H1 (cell line): ENCODE results near the gene UCKL1. TPM values are rescaled to one million over a fixed set of nuclear protein-coding genes. Genes with fewer than 3 reads are reported as not detected.

Experiments used
- CTCF ChIA-PET: fragments of 300-600 bp; sonication (Branson Sonifier 250); formaldehyde crosslinking; loops from one replicate; lab custom pipeline; 2021; ENCODE audit not compliant: partially characterized antibody; lab: Charles Lee
- POLR2A ChIA-PET: fragments of 300-600 bp; sonication (Branson Sonifier 250); formaldehyde crosslinking; loops from one replicate; lab custom pipeline; 2021; ENCODE audit warnings: inconsistent platforms; ENCODE audit not compliant: partially characterized antibody; lab: Charles Lee
- DNase-seq, 2 experiments: peaks; one replicate each; pipeline versions ENCODE4 v3.0.0 to v3.0.0-alpha.2; 2010 to 2022; ENCODE audit warnings: low spot score in 2 of 2, low read depth in 1 of 2, mixed read lengths in 1 of 2
- FAIRE-seq: peaks from 2 replicates; lab custom pipeline; 2011; peaks lifted over from hg19 to GRCh38; lab: Jason Lieb, UNC
- H2AFZ ChIP-seq: 2 replicates; pipeline ENCODE4 v1.8.1; 2012; ENCODE audit warnings: low read length, inconsistent platforms
- H2AK5ac ChIP-seq: 2 replicates; pipeline ENCODE4 v1.6.1; 2013; ENCODE audit warnings: low read depth, low read length
- H2BK120ac ChIP-seq: replicated peaks from 2 replicates; pipeline ENCODE3; 2013; ENCODE audit warnings: low read depth, low read length, inconsistent platforms
- H2BK12ac ChIP-seq: 2 replicates; pipeline ENCODE4 v1.6.1; 2013; ENCODE audit warnings: low read depth, low read length
- H2BK15ac ChIP-seq: 2 replicates; pipeline ENCODE4 v1.6.1; 2013; ENCODE audit warnings: low read length
- H2BK20ac ChIP-seq: 2 replicates; pipeline ENCODE4 v1.6.1; 2013; ENCODE audit warnings: low read length
- H2BK5ac ChIP-seq: 2 replicates; pipeline ENCODE4 v1.6.1; 2013; ENCODE audit warnings: low read depth, low read length
- H3K14ac ChIP-seq: 2 replicates; pipeline ENCODE4 v1.6.1; 2013; ENCODE audit warnings: inconsistent platforms; ENCODE audit not compliant: insufficient read length
- H3K18ac ChIP-seq: 2 replicates; pipeline ENCODE4 v1.6.1; 2013; ENCODE audit warnings: low read length; ENCODE audit errors: extremely low read depth
- H3K23ac ChIP-seq: 2 replicates; pipeline ENCODE4 v1.6.1; 2013; ENCODE audit warnings: inconsistent platforms; ENCODE audit not compliant: insufficient read length
- H3K23me2 ChIP-seq: 2 replicates; pipeline ENCODE4 v1.6.1; 2013; ENCODE audit warnings: low read depth, low read length
- H3K27ac ChIP-seq: 2 replicates; pipeline ENCODE4 v1.6.1; 2011; ENCODE audit warnings: low read depth, low read length, inconsistent platforms
- H3K27me3 ChIP-seq, 4 experiments: replicated peaks in 1 of 4; 1 replicate in 1 of 4; 2 replicates in 3 of 4; pipeline versions ENCODE4 v1.6.1 to v1.8.1; 2011 to 2013; ENCODE audit warnings: low read length in 3 of 4, mild to moderate bottlenecking in 3 of 4, inconsistent platforms in 2 of 4, mixed read lengths in 2 of 4, moderate library complexity in 1 of 4; ENCODE audit not compliant: control insufficient read depth in 3 of 4, insufficient read depth in 3 of 4; ENCODE audit errors: extremely low read depth in 1 of 4
- H3K36me3 ChIP-seq, 4 experiments: 2 replicates each; pipeline versions ENCODE4 v1.6.1 to v1.8.1; 2011 to 2013; ENCODE audit warnings: mild to moderate bottlenecking in 4 of 4, low read length in 3 of 4, moderate library complexity in 2 of 4, control low read depth in 1 of 4, inconsistent platforms in 1 of 4; ENCODE audit not compliant: insufficient read depth in 4 of 4, control insufficient read depth in 2 of 4
- H3K4ac ChIP-seq: replicated peaks from 2 replicates; pipeline ENCODE3; 2013; ENCODE audit warnings: low read length, low read depth, mixed read lengths, inconsistent platforms; ENCODE audit not compliant: insufficient read length
- H3K4me1 ChIP-seq, 4 experiments: replicated peaks in 1 of 4; 1 replicate in 1 of 4; 2 replicates in 3 of 4; pipeline versions ENCODE4 v1.6.1 to v1.8.1; 2011 to 2013; ENCODE audit warnings: low read length in 3 of 4, inconsistent platforms in 2 of 4, mixed read lengths in 1 of 4; ENCODE audit not compliant: insufficient read depth in 4 of 4, control insufficient read depth in 3 of 4
- H3K4me2 ChIP-seq, 2 experiments: 2 replicates each; pipeline versions ENCODE4 v1.6.1 to v1.8.1; 2011 to 2013; ENCODE audit warnings: low read depth in 2 of 2, low read length in 2 of 2, control low read depth in 1 of 2, inconsistent platforms in 1 of 2, mild to moderate bottlenecking in 1 of 2; ENCODE audit not compliant: insufficient read depth in 1 of 2
- H3K4me3 ChIP-seq, 4 experiments: fragments of 200-600, 300-600 bp in 1 of 4; sonication (generic), shearing (Covaris generic), sonication (Bioruptor Twin) in 1 of 4; 2 replicates each; pipeline versions ENCODE4 v1.5.1 to v1.8.1; 2011 to 2016; ENCODE audit warnings: low read length in 4 of 4, low read depth in 3 of 4, control low read depth in 2 of 4, inconsistent platforms in 2 of 4, mild to moderate bottlenecking in 2 of 4, mixed read lengths in 1 of 4, moderate library complexity in 1 of 4; ENCODE audit not compliant: insufficient read depth in 2 of 4; ENCODE audit errors: extremely low read depth in 1 of 4
- H3K56ac ChIP-seq: replicated peaks from 2 replicates; pipeline ENCODE3; 2013; ENCODE audit warnings: low read depth, mild to moderate bottlenecking, mixed read lengths, low read length, inconsistent platforms; ENCODE audit not compliant: insufficient read length
- H3K79me1 ChIP-seq: 2 replicates; pipeline ENCODE4 v1.6.1; 2013; ENCODE audit warnings: low read depth, low read length, control low read depth
- H3K79me2 ChIP-seq, 2 experiments: 2 replicates each; pipeline versions ENCODE4 v1.6.1 to v1.8.1; 2012 to 2013; ENCODE audit warnings: low read length in 2 of 2, mild to moderate bottlenecking in 2 of 2, inconsistent platforms in 1 of 2; ENCODE audit not compliant: insufficient read depth in 2 of 2, control insufficient read depth in 1 of 2
- H3K9ac ChIP-seq, 4 experiments: replicated peaks in 1 of 4; 1 replicate in 1 of 4; 2 replicates in 3 of 4; pipeline versions ENCODE4 v1.6.1 to v1.8.1; 2011 to 2013; ENCODE audit warnings: low read depth in 3 of 4, low read length in 3 of 4, control low read depth in 2 of 4, mild to moderate bottlenecking in 2 of 4, moderate library complexity in 2 of 4, inconsistent platforms in 1 of 4; ENCODE audit errors: extremely low read depth in 1 of 4
- H3K9me3 ChIP-seq, 2 experiments: 2 replicates each; pipeline versions ENCODE4 v1.6.1 to v1.8.1; 2012 to 2013; ENCODE audit warnings: mild to moderate bottlenecking in 2 of 2, moderate library complexity in 2 of 2, control low read depth in 1 of 2, inconsistent platforms in 1 of 2, low read depth in 1 of 2, low read length in 1 of 2, mixed read lengths in 1 of 2; ENCODE audit not compliant: insufficient read depth in 2 of 2
- H4K20me1 ChIP-seq, 2 experiments: replicated peaks in 1 of 2; 2 replicates each; pipeline versions ENCODE3 to v1.8.1; 2011 to 2013; ENCODE audit warnings: inconsistent platforms in 2 of 2, low read length in 2 of 2, mild to moderate bottlenecking in 1 of 2; ENCODE audit not compliant: insufficient read depth in 2 of 2, control insufficient read depth in 1 of 2
- H4K5ac ChIP-seq: 2 replicates; pipeline ENCODE4 v1.6.1; 2013; ENCODE audit warnings: low read length, low read depth, mixed read lengths, inconsistent platforms; ENCODE audit not compliant: insufficient read length
- H4K8ac ChIP-seq: 2 replicates; pipeline ENCODE4 v1.8.0; 2013; ENCODE audit warnings: mild to moderate bottlenecking, moderate library complexity, low read length, inconsistent platforms; ENCODE audit not compliant: insufficient read depth; ENCODE audit errors: extremely low read depth
- H4K91ac ChIP-seq: replicated peaks from 2 replicates; pipeline ENCODE3; 2013; ENCODE audit warnings: low read length, mixed read lengths, inconsistent platforms; ENCODE audit not compliant: insufficient read length
- CBX8 ChIP-seq: fragments of 300-800, 300-1000 bp; sonication (generic); IDR thresholded peaks from 2 replicates; pipeline ENCODE4 v1.7.1; 2016; ENCODE audit warnings: low read depth, low read length, borderline replicate concordance
- HDAC6 ChIP-seq: IDR thresholded peaks from one replicate; pipeline ENCODE4 v1.7.1; 2012; ENCODE audit warnings: low read depth, mild to moderate bottlenecking, inconsistent platforms, low read length, moderate library complexity
- KDM4A ChIP-seq: IDR thresholded peaks from one replicate; pipeline ENCODE4 v1.7.1; 2012; ENCODE audit warnings: low read depth, mild to moderate bottlenecking, moderate library complexity, low read length, inconsistent platforms; ENCODE audit not compliant: severe bottlenecking
- RFX5 ChIP-seq: IDR thresholded peaks from 2 replicates; pipeline ENCODE4 v1.6.1; 2011; ENCODE audit warnings: low read depth, low read length, improper control_type of control experiment, borderline replicate concordance
- RNF2 ChIP-seq: fragments of 200-900, 300-1000 bp; sonication (generic); IDR thresholded peaks from 2 replicates; pipeline ENCODE4 v1.7.1; 2016; ENCODE audit warnings: borderline replicate concordance, low read depth, mild to moderate bottlenecking, antibody characterized with exemption, low read length; ENCODE audit not compliant: poor library complexity, severe bottlenecking; ENCODE audit errors: missing control alignments
- SP4 ChIP-seq: IDR thresholded peaks from 2 replicates; pipeline ENCODE4 v1.6.1; 2012; ENCODE audit warnings: low read length, inconsistent platforms
- TEAD4 ChIP-seq: IDR thresholded peaks from 2 replicates; pipeline ENCODE4 v1.6.1; 2012; ENCODE audit warnings: low read depth, low read length, inconsistent platforms, mixed read lengths
- ZNF274 ChIP-seq: IDR thresholded peaks from 2 replicates; pipeline ENCODE4 v1.7.0; 2012; ENCODE audit warnings: low read length, borderline replicate concordance; ENCODE audit errors: extremely low read depth
- WGBS, 2 experiments: shearing (Covaris generic) in 1 of 2; methylation state at CpG; one replicate each; pipeline versions ENCODE4 v1.1.6 to v1.1.7; 2013 to 2015; ENCODE audit warnings: low lambda C conversion rate in 2 of 2, mixed read lengths in 2 of 2, inconsistent platforms in 1 of 2, low coverage in 1 of 2, missing lambda C conversion rate in 1 of 2; ENCODE audit not compliant: insufficient replicate concordance in 2 of 2, insufficient coverage in 1 of 2, insufficient read length in 1 of 2; ENCODE audit errors: extremely low coverage in 1 of 2, missing lambda C conversion rate in 1 of 2; 5-methylcytosine and 5-hydroxymethylcytosine counted together
- polyA plus RNA-seq, 7 experiments: library from polyadenylated mRNA; depleted of rRNA in 3 of 7; stranded (reverse) in 5 of 7; unstranded in 2 of 7; fragments of >200 nt in 5 of 7; fragments of 200-250 nt in 2 of 7; gene quantifications; 1 replicate in 5 of 7; 2 replicates in 1 of 7; 4 replicates in 1 of 7; pipeline versions ENCODE4 v1.2.1 to v1.2.3, GENCODE V29; 2011 to 2013; ENCODE audit warnings: missing spikeins in 2 of 7, mixed read lengths in 2 of 7
- total RNA-seq: library from RNA; stranded (reverse); fragmentation: NEBNext Ultra II Directional; extraction: Animal tissue kit (Norgen Biotek cat#: 25700); gene quantifications from 2 replicates; pipeline ENCODE4 v1.2.1, GENCODE V29; 2021
- TF ChIP-seq, protein P1 (sequence below): IDR thresholded peaks from 2 replicates; pipeline ENCODE4 v1.6.1; 2012; ENCODE audit warnings: low read length, inconsistent platforms

Gene UCKL1
- total and polyA plus RNA-seq, 2 of the 8 experiments (the other 6 are each of a cell fraction or from before 2014, with no cell fraction given): 36.5 to 91.2 TPM

DNA sequence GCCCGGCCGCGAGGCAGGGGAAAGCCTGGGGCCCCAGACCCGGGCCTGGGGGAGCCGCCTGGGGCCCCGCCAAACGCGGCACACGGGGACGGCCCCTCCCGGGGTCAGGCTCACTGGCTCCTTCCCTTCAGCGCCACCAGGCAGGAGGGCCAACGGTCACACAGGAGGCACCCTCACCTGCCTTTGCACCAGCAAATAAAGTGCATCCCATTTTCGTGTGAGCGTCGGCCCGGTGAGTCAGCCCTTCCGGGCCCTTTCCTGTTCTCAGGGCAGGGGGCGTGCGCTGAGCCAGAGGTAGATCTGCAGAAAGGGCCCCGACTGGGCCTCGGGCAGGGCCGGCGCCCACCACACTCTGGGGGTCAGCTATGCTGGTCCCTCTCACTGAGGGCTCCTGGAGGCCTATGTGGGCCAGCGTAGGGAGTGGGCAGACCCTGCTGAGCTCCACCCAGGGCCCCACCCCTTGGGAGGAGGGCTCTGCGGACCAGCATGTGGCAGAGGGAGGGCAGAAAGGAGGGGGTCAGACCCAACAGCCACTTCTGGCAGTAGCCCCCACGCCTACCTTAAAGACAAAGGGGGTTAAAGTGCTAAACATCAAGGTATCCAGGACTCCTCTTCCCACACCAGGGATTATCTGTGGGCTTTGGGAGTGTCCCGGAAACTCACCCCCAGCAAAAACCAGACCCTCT lies 931 bp upstream of the UCKL1 start:
- FAIRE-seq: no peak
- TF ChIP-seq SP4: no peak
- TF ChIP-seq CBX8: no peak
- TF ChIP-seq HDAC6: no peak
- TF ChIP-seq, protein P1, sequence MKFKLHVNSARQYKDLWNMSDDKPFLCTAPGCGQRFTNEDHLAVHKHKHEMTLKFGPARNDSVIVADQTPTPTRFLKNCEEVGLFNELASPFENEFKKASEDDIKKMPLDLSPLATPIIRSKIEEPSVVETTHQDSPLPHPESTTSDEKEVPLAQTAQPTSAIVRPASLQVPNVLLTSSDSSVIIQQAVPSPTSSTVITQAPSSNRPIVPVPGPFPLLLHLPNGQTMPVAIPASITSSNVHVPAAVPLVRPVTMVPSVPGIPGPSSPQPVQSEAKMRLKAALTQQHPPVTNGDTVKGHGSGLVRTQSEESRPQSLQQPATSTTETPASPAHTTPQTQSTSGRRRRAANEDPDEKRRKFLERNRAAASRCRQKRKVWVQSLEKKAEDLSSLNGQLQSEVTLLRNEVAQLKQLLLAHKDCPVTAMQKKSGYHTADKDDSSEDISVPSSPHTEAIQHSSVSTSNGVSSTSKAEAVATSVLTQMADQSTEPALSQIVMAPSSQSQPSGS: no peak
- TF ChIP-seq ZNF274: no peak
- TF ChIP-seq RNF2: no peak
- TF ChIP-seq TEAD4: no peak
- no peak for TF ChIP-seq KDM4A
- TF ChIP-seq RFX5: no peak

More for the DNA sequence above, 931 bp upstream of the UCKL1 start:
- H3K36me3 ChIP-seq: peaks cover 4 to 18% (median 12%) of the 10 kb centered on the region in 4 experiments; a peak in 5 of 8 replicates
- peaks cover 10 to 22% of the 10 kb centered on the region in 2 experiments for H4K20me1 ChIP-seq
- H2AK5ac ChIP-seq: no peak overlapping the region
- H3K79me1 ChIP-seq: peaks cover 19% of the 10 kb centered on the region
- H3K27me3 ChIP-seq: no peaks in the 10 kb centered on the region
- H2BK12ac ChIP-seq: no peak overlapping the region
- H2BK120ac ChIP-seq: no peak overlapping the region
- H2BK15ac ChIP-seq: no peak overlapping the region
- WGBS, 2 experiments: 2% methylated on average over 26 of the region's 28 CpGs; no CpG with 5 or more reads in 1 of the 2 experiments
- H4K5ac ChIP-seq: peak overlapping the region; percentile 81
- peak overlapping the region; percentile 59 for H3K56ac ChIP-seq
- H2BK20ac ChIP-seq: no peak overlapping the region
- CTCF ChIA-PET: interaction anchor here (1.1 to 2.0 kb wide), 2 partner anchors 17 to 83 kb away, joined by 3 to 12 read pairs; no protein-coding TSS in a partner anchor
- no peak overlapping the region for H2AFZ ChIP-seq
- H3K4me3 ChIP-seq: peak overlapping the region; percentile 66 to 76 (median 72)
- peaks cover 0 to 19% (median 12%) of the 10 kb centered on the region in 4 experiments; a peak in 6 of 7 replicates for H3K4me1 ChIP-seq
- H4K91ac ChIP-seq: peak overlapping the region; percentile 74
- H3K27ac ChIP-seq: peak overlapping the region; percentile 49
- POLR2A ChIA-PET: interaction anchor here (0.7 to 4.0 kb wide), 8 partner anchors 11 to 369 kb away, joined by 3 to 68 read pairs (median 4); partner anchors contain the start of genes PRPF6 and TPD52L2
- peak overlapping the region; percentile 58; the same call in 1 of the 2 replicates for H2BK5ac ChIP-seq
- no peak overlapping the region; the same call in 1 of the 2 replicates for H4K8ac ChIP-seq
- H3K4me2 ChIP-seq: peak overlapping the region; percentile 61 to 88
- no peaks in the 10 kb centered on the region for H3K9me3 ChIP-seq
- peaks cover 15 to 34% of the 10 kb centered on the region in 2 experiments; a peak in 3 of 4 replicates for H3K79me2 ChIP-seq
- peak overlapping the region; percentile 46 to 59 (median 52); a peak in 6 of 7 replicates for H3K9ac ChIP-seq
- H3K18ac ChIP-seq: peak overlapping the region; percentile 49; the same call in 1 of the 2 replicates
- peak; percentile 73 to 90 for DNase-seq
- H3K4ac ChIP-seq: no peak overlapping the region
- peaks cover 8% of the 10 kb centered on the region; the same call in 1 of the 2 replicates for H3K23me2 ChIP-seq
- no peak overlapping the region for H3K14ac ChIP-seq
- no peak overlapping the region for H3K23ac ChIP-seq
